HG03064 (cell line): Measurements from ENCODE around the gene C2orf74.

Experiments
- ATAC-seq: cut with Tn5 transposase; IDR thresholded peaks from one replicate; pipeline ENCODE4 v1.9.1; 2021; ENCODE audit warnings: low read depth; ENCODE audit not compliant: unreplicated experiment

Gene C2orf74

GRCh38 chr2:61210332-61210981, 48.5 kb downstream of the C2orf74 start:
- ATAC-seq, result no peak

- ATAC-seq, result no peak
Observed at GRCh38 chr2:61214171-61214570, 52.2 kb downstream of the C2orf74 start.
